Activated naive CD8-positive, alpha-beta T cell treated with anti-CD3 and anti-CD28 coated beads for 36 hours (primary cell): ENCODE data around the gene TTC13. TPM values are rescaled to one million over a fixed set of nuclear protein-coding genes. Genes with fewer than 3 reads are reported as not detected.

ENCODE experiments used
- total RNA-seq, 2 experiments: library from RNA; stranded (reverse); gene quantifications; one replicate each; pipeline ENCODE4 v1.2.3, GENCODE V29; 2021

The TTC13 gene
- total RNA-seq, 2 experiments from 2014 or later = 13.4 to 15.5 TPM

Other genes starting within 250 kb of the TTC13 start
- gene CAPN9, start 231.5 kb downstream of the TTC13 start, total RNA-seq = not detected
- gene C1orf198, start 110.3 kb downstream of the TTC13 start, total RNA-seq = 1 to 10 TPM; 5.8 to 6.7 TPM
- 10 to 100 TPM; 24.1 to 24.2 TPM for gene ARV1, start 233 bp upstream of the TTC13 start, total RNA-seq
- 10 to 100 TPM; 12.2 to 15.2 TPM for gene FAM89A, start 61.4 kb upstream of the TTC13 start, total RNA-seq
- not detected for gene TRIM67, start 183.2 kb upstream of the TTC13 start, total RNA-seq